ENCODE results near the gene MVK.

Gene MVK

DNA sequence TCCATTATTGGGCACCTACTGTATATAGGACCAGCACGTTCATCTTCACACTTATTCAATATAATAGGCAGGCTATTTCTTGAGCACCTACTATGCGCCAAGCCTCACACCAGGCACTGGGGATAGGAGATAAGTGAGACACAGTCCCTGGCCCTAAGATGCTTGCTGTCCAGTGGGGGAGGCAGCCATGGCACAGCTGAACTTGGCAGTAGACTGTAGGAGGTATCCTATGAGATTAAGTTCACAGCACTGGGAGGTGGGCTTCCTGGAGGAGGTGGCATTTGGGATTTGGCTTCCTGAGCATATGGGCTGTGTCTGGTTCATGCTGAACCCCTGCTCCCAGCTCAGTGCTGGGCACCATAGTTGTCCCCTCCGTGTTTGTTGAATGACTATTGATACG, 65.1 kb downstream of the MVK start:
- DNase-seq: no peak

DNA sequence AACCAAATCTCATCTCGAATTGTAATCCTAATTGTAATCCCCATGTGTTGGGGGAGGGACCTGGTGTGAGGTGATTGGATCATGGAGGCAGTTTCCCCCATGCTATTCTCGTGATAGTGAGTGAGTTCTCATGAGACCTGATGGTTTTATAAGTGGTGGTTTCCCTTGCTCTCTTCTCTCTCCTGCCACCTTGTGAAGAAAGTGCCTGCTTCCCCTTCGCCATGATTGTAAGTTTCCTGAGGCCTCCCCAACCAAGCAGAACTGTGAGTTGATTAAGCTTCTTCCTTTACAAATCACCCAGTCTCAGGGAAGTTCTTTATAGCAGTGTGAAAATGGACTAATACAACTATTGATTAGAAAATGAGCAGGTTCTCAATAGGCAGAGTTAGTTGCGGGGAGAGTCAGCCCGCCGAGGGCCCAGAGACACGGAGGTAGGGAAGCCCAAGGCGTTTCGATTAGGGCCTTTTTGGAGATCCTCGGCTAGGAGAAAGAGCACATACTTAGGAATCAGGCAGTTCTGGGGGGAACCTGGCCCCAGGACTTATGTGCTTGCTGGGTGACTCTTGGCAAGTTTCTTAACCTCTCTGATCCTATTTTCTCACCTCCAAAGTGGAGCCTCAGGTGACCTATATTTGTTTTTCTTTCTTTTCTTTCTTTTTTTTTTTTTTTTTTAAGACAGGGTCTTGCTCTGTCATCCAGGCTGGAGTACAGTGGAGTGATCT, 65.7 kb downstream of the MVK start:
- DNase-seq: no peak

DNA sequence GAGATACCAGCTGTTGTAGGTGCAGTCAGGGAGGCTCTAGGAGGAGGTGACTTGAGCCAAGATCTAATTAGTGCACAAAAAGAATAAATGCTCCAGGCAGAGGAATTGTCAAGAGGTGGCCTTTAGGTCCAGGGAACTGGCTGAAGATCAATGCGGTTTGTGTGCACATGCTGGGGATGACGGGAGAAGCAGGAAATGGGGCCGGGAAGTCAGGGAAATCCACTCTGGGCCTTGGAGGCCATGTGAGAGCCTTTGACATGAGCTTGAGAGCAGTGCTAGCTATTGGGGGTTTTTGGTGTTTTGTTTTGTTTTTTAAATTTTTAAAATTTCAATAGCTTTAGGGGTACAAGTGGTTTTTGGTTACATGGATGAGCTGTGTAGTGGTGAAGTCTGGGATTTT, 67.4 kb downstream of the MVK start:
- no peak for DNase-seq

GRCh38 chr12:109641422-109641821, 67.8 kb downstream of the MVK start:
- no peak for DNase-seq

GRCh38 chr12:109642506-109643132, 69.0 kb downstream of the MVK start:
- peak in 1 of 2 experiments; percentile 6 for DNase-seq

DNA sequence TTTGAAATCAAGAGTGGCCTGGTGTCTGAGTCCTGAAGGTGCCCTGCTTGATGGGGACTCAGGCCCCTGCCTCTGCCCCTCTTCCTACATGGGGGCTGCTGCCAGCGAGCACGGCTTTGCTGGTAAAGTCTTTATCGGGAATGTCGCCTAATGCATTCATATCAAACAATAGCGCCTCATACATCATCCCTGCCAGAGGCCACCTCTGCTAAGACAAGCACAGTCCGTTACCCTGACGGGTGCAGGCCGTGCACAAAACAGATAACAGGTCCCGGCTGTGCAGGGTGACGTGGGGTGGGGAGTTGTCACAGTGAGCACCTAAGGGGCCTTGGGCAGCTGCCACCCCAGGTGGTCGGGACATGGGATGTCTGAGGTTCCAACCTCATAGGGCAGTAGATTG, 71.6 kb downstream of the MVK start:
- no peak for DNase-seq

DNA sequence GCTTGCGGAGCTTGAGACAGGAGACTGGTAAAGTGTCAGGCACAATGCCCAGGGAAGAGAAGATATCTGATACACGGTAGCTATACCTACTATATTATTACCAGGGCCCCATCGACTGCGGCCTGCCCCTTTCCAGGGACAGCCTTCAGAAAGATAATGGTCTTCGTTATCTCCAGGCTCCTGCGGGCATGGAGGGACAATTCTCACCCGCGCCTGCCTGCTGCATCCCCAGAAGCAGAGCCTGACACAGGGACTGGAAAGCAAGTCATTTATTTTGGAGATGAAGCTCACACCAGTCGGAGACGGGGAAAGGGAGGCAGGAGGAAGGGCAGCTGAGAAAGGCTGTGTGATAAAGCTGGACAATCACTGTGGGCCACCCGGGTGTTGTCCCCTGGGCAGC, 72.1 kb downstream of the MVK start:
- no peak for DNase-seq
